ENCODE data around the gene EGFR.

DNA sequence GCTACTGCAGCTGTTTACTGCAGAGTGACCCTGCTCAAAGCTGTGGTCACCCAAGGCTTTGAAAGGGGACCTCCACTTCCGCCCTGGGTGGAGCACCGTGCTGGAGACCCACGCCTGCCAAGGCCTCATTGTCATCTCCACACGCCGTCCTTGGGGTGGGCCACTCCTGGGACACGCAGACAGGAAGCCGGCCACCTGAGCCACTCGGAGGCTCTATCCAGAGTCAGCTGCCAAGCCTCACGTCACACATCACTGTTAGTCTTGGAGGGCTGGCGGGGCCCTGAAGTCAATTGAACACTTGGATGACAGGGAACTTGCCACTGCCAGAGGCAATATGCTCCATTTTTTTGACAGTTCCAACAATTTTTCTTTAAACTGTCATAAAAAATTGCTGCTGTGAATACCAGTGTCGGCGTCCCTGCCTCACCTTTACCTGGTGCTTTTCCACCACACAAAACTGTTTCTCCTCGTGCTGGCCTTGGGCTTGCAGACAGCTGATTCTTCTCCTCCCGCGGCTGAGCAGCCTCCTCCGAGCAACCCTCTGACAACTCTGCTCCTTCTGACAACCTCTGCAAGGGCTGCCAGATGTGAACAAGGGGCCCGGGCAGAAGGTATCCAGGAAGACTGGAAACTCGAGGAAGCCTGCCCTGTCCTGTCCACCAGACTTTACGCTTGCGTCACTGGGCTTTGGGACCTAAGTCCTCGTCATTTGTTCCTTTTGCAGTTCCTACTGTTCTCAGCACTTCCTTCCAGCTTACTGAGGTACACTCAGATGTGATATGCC is 81.9 kb downstream of the EGFR start:
- no peak for TF ChIP-seq POLR2A (IDR thresholded peaks at IDR 0.05; ENCODE audit: low read depth)
- TF ChIP-seq, protein P1, sequence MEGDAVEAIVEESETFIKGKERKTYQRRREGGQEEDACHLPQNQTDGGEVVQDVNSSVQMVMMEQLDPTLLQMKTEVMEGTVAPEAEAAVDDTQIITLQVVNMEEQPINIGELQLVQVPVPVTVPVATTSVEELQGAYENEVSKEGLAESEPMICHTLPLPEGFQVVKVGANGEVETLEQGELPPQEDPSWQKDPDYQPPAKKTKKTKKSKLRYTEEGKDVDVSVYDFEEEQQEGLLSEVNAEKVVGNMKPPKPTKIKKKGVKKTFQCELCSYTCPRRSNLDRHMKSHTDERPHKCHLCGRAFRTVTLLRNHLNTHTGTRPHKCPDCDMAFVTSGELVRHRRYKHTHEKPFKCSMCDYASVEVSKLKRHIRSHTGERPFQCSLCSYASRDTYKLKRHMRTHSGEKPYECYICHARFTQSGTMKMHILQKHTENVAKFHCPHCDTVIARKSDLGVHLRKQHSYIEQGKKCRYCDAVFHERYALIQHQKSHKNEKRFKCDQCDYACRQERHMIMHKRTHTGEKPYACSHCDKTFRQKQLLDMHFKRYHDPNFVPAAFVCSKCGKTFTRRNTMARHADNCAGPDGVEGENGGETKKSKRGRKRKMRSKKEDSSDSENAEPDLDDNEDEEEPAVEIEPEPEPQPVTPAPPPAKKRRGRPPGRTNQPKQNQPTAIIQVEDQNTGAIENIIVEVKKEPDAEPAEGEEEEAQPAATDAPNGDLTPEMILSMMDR (IDR thresholded peaks at IDR 0.05) = no peak

All from esophagus muscularis mucosa (tissue), 3 donors.